ENCODE data around the gene TRPV2. TPM values are rescaled to one million over a fixed set of nuclear protein-coding genes. Genes with fewer than 3 reads are reported as not detected.

Gene TRPV2
- total RNA-seq, 1 experiment from 2014 or later = 34.9 TPM

DNA sequence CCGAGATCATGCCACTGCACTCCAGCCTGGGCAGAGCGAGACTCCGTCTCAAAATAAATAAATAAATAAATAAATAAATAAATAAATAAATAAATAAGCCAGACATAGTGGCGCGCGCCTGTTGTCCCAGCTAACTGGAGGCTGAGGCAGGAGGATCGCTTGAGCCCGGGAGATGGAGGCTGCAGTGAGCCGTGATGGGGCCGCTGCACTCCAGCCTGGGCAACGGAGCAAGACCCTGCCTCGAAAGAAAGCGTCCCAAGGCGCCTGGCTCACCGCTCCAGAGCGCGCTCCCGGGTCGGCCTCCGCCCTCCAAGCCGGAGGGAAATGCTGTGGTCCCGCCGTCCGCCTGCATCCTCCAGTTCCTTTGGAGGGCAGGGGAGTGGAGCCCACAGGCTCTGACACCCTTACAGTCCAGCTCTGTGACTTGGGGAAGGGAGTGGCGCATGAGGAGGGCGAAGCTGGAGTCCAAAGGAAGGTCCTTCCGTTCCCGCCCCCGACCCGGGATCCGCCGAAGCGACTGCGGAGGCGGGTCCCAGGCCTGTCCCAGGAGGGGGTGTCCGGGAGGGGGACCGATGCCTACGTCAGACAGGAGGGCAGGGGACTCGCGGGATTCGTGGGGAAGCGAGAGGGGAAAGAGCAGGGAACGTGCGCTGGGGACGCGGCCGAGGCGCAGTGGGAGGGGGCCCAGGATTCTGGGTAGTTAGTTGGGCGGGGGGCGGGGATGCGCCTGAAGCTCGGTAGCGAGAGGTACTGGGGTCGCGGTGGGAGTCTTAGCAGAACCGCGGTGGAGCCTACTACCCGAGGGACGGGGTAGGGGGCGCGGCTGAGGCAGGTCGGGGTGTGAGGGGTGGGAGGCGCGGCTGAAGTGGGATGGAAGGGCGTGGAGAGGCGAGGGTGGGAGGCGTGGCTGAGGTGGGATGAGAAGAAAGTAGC lies 8.4 kb upstream of the TRPV2 start:
- BruUV-seq (replicated peaks) = no TSS peak
- in situ Hi-C loops (cut with HindIII; ENCODE audit: low pct_unique_long_range_greater_than_20kb, low sequenced_read_pairs) (no loop called here), intact Hi-C loops (cut with micrococcal nuclease; ENCODE audit: unreplicated experiment) (no loop called here)
- peak; percentile 90 for ATAC-seq
- H3K36me3 ChIP-seq (ENCODE audit: control insufficient read depth, insufficient read depth, low read length) = no peaks in the 10 kb centered on the region
- H3K4me3 ChIP-seq (ENCODE audit: low read depth in 2 of 2, low read length in 2 of 2) = peak overlapping the region; percentile 63 to 73
- no peaks in the 10 kb centered on the region for H3K9me3 ChIP-seq (ENCODE audit: control insufficient read depth, insufficient read depth, low read depth, low read length)
- ChIA-PET CTCF (no interaction called here), POLR2A (interaction anchor here (0.6 kb wide), 1 partner anchor 33 kb away, joined by 3 read pairs; no protein-coding TSS in a partner anchor)
- peak overlapping the region; percentile 68 for H3K27ac ChIP-seq (ENCODE audit: low read length)
- H3K27me3 ChIP-seq (ENCODE audit: control insufficient read depth, insufficient read depth, low read length) = no peaks in the 10 kb centered on the region
- peaks cover 4% of the 10 kb centered on the region; the same call in 1 of the 2 replicates for H3K4me1 ChIP-seq (ENCODE audit: control insufficient read depth, insufficient read depth, low read length)
- DNase-seq (ENCODE audit: low read depth, low spot score) = no peak
- TF ChIP-seq SIN3A (IDR thresholded peaks at IDR 0.05; ENCODE audit: borderline replicate concordance, insufficient read depth, low read depth, low read length) (no peak), POLR2AphosphoS5 (IDR thresholded peaks at IDR 0.05; ENCODE audit: low read depth, low read length) (no peak), TCF7L2 (IDR thresholded peaks at IDR 0.05; ENCODE audit: low read depth, low read length) (no peak)
- TF ChIP-seq, protein P1, sequence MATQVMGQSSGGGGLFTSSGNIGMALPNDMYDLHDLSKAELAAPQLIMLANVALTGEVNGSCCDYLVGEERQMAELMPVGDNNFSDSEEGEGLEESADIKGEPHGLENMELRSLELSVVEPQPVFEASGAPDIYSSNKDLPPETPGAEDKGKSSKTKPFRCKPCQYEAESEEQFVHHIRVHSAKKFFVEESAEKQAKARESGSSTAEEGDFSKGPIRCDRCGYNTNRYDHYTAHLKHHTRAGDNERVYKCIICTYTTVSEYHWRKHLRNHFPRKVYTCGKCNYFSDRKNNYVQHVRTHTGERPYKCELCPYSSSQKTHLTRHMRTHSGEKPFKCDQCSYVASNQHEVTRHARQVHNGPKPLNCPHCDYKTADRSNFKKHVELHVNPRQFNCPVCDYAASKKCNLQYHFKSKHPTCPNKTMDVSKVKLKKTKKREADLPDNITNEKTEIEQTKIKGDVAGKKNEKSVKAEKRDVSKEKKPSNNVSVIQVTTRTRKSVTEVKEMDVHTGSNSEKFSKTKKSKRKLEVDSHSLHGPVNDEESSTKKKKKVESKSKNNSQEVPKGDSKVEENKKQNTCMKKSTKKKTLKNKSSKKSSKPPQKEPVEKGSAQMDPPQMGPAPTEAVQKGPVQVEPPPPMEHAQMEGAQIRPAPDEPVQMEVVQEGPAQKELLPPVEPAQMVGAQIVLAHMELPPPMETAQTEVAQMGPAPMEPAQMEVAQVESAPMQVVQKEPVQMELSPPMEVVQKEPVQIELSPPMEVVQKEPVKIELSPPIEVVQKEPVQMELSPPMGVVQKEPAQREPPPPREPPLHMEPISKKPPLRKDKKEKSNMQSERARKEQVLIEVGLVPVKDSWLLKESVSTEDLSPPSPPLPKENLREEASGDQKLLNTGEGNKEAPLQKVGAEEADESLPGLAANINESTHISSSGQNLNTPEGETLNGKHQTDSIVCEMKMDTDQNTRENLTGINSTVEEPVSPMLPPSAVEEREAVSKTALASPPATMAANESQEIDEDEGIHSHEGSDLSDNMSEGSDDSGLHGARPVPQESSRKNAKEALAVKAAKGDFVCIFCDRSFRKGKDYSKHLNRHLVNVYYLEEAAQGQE (IDR thresholded peaks at IDR 0.05; ENCODE audit: insufficient read depth in 1 of 2, low read depth in 2 of 2, low read length in 1 of 2) = no peak
- TF ChIP-seq, protein P2, sequence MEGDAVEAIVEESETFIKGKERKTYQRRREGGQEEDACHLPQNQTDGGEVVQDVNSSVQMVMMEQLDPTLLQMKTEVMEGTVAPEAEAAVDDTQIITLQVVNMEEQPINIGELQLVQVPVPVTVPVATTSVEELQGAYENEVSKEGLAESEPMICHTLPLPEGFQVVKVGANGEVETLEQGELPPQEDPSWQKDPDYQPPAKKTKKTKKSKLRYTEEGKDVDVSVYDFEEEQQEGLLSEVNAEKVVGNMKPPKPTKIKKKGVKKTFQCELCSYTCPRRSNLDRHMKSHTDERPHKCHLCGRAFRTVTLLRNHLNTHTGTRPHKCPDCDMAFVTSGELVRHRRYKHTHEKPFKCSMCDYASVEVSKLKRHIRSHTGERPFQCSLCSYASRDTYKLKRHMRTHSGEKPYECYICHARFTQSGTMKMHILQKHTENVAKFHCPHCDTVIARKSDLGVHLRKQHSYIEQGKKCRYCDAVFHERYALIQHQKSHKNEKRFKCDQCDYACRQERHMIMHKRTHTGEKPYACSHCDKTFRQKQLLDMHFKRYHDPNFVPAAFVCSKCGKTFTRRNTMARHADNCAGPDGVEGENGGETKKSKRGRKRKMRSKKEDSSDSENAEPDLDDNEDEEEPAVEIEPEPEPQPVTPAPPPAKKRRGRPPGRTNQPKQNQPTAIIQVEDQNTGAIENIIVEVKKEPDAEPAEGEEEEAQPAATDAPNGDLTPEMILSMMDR (IDR thresholded peaks at IDR 0.05) = no peak; the same call in 1 of the 2 replicates

DNA sequence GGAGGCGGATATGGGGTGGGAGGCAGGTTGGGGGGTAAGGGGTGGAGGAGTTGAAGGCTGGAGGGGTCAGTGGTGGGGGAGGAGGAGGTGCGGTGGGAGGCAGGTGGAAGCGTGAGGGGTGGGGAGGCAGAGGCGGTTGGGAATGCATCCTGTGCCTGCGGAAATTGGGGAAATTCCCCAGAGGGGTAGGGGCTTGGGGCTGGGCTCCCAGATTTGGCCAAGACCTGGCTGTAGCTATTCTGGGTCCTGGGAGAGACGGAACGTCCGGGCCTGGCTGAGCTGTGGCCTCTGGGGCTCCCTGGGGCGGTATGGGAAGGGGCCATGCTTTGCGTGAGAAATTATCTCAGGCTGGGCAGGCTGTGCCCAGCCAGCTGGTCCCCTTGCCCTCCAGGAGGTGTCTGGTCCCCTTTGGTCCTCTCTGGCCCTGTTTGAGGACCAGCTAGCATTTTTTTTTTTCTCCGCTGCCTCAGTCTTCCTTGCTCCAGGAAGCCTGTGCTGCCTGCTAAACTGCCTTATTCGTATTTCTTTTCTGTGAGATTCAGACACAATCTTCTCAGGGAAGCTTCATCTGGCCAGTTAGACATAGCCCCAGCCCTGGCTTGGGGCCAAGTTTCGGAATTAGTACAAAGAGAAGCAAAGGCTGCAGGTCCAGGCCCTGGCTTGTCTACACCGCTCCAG lies 7.3 kb upstream of the TRPV2 start:
- intact Hi-C loops (cut with micrococcal nuclease; ENCODE audit: unreplicated experiment) = no loop called here
- Histone ChIP-seq H3K27me3 (ENCODE audit: control insufficient read depth, insufficient read depth, low read length) (no peaks in the 10 kb centered on the region), H3K9me3 (ENCODE audit: control insufficient read depth, insufficient read depth, low read depth, low read length) (no peaks in the 10 kb centered on the region), H3K36me3 (ENCODE audit: control insufficient read depth, insufficient read depth, low read length) (no peaks in the 10 kb centered on the region), H3K27ac (ENCODE audit: low read length) (no peak overlapping the region), H3K4me1 (ENCODE audit: control insufficient read depth, insufficient read depth, low read length) (peaks cover 4% of the 10 kb centered on the region; the same call in 1 of the 2 replicates), H3K4me3 (ENCODE audit: low read depth in 2 of 2, low read length in 2 of 2) (no peak overlapping the region)
- POLR2A ChIA-PET = interaction anchor here (0.8 kb wide), 1 partner anchor 31 kb away, joined by 5 read pairs; no protein-coding TSS in a partner anchor
- CTCF ChIA-PET = no interaction called here
- TF ChIP-seq, protein P2 (IDR thresholded peaks at IDR 0.05) = no peak
- no peak for TF ChIP-seq SIN3A (IDR thresholded peaks at IDR 0.05; ENCODE audit: borderline replicate concordance, insufficient read depth, low read depth, low read length)
- TF ChIP-seq POLR2AphosphoS5 (IDR thresholded peaks at IDR 0.05; ENCODE audit: low read depth, low read length) = no peak
- no peak for TF ChIP-seq TCF7L2 (IDR thresholded peaks at IDR 0.05; ENCODE audit: low read depth, low read length)
- TF ChIP-seq, protein P1 (IDR thresholded peaks at IDR 0.05; ENCODE audit: insufficient read depth in 1 of 2, low read depth in 2 of 2, low read length in 1 of 2) = no peak
- in situ Hi-C loops (cut with HindIII; ENCODE audit: low pct_unique_long_range_greater_than_20kb, low sequenced_read_pairs) = no loop called here
- BruUV-seq (replicated peaks) = no TSS peak
- DNase-seq (ENCODE audit: low read depth, low spot score) = no peak
- peak; percentile 54 for ATAC-seq
